GM12878 (cell line): Measurements from ENCODE around the gene RGS5. TPM values are rescaled to one million over a fixed set of nuclear protein-coding genes. Genes with fewer than 3 reads are reported as not detected.

Experiments used
- ATAC-seq: fragments of 200-7000 bp; cut with Tn5 transposase; 3 replicates; pipeline ENCODE4 v1.9.1; 2020; ENCODE audit warnings: mild to moderate bottlenecking, moderate library complexity
- BruUV-seq: library from RNA; stranded (reverse); fragments of 400-500 nt; replicated peaks from 2 replicates; lab custom pipeline; 2021; lab: Mats Ljungman, UMichigan
- CTCF ChIA-PET: fragments of 300-600 bp; sonication (Branson Sonifier 250); formaldehyde crosslinking; extraction: SDS; loops from one replicate; lab custom pipeline; 2021; ENCODE audit warnings: inconsistent platforms; lab: Yijun Ruan, JAX
- POLR2A ChIA-PET: fragments of 350-600 bp; formaldehyde crosslinking; extraction: SDS; loops from one replicate; lab custom pipeline; 2021; ENCODE audit warnings: inconsistent platforms; lab: Charles Lee
- RAD21 ChIA-PET: fragments of 300-600 bp; sonication (Branson Sonifier 250); formaldehyde crosslinking; loops from one replicate; lab custom pipeline; 2023; ENCODE audit warnings: antibody characterized with exemption; ENCODE audit not compliant: unreplicated experiment; lab: Charles Lee
- SMC1A ChIA-PET: fragments of 300-600 bp; sonication (Branson Sonifier 250); formaldehyde crosslinking; loops from one replicate; lab custom pipeline; 2023; ENCODE audit not compliant: unreplicated experiment, uncharacterized antibody; lab: Charles Lee
- DNase-seq: peaks from one replicate; pipeline ENCODE4 v3.0.0-alpha.2; 2011; ENCODE audit warnings: low read depth, low spot score
- FAIRE-seq: peaks from 3 replicates; lab custom pipeline; 2011; peaks lifted over from hg19 to GRCh38; lab: Jason Lieb, UNC
- H2AFZ ChIP-seq: 2 replicates; pipeline ENCODE4 v1.6.0; 2011; ENCODE audit warnings: low read depth, low read length, control low read depth; ENCODE audit not compliant: control insufficient read depth
- H3K27ac ChIP-seq: 2 replicates; pipeline ENCODE4 v1.5.1; 2011; ENCODE audit warnings: control low read depth; ENCODE audit not compliant: control insufficient read depth, insufficient read depth
- H3K27me3 ChIP-seq, 2 experiments: replicated peaks in 1 of 2; 2 replicates each; pipeline versions ENCODE4 v1.6.0 to v1.6.1; 2011; ENCODE audit warnings: low read length in 1 of 2; ENCODE audit not compliant: control insufficient read depth in 2 of 2, insufficient read depth in 2 of 2
- H3K36me3 ChIP-seq, 2 experiments: 2 replicates each; pipeline ENCODE4 v1.5.1; 2011; ENCODE audit warnings: low read length in 1 of 2; ENCODE audit not compliant: control insufficient read depth in 2 of 2, insufficient read depth in 2 of 2
- H3K4me1 ChIP-seq: 2 replicates; pipeline ENCODE4 v1.6.1; 2011; ENCODE audit warnings: mild to moderate bottlenecking, low read length, moderate library complexity, mixed read lengths; ENCODE audit not compliant: control insufficient read depth, insufficient read depth
- H3K4me2 ChIP-seq: 2 replicates; pipeline ENCODE4 v1.6.0; 2011; ENCODE audit warnings: control low read depth; ENCODE audit not compliant: control insufficient read depth, insufficient read depth
- H3K4me3 ChIP-seq: fragments of 200-600 bp; sonication (generic); 2 replicates; pipeline ENCODE4 v1.5.1; 2016
- H3K79me2 ChIP-seq: 2 replicates; pipeline ENCODE4 v1.6.0; 2011; ENCODE audit warnings: low read length; ENCODE audit not compliant: control insufficient read depth, insufficient read depth
- H3K9ac ChIP-seq: 2 replicates; pipeline ENCODE4 v1.8.0; 2011; ENCODE audit warnings: low read length, control low read depth, mixed read lengths; ENCODE audit not compliant: control insufficient read depth, insufficient read depth
- H3K9me3 ChIP-seq: replicated peaks from 3 replicates; pipeline ENCODE4 v1.5.1; 2011; ENCODE audit warnings: mild to moderate bottlenecking, low read length; ENCODE audit not compliant: control insufficient read depth, insufficient read depth
- H4K20me1 ChIP-seq: 2 replicates; pipeline ENCODE4 v1.6.0; 2011; ENCODE audit not compliant: control insufficient read depth, insufficient read depth
- ASH2L ChIP-seq: fragments of 300-600, 200-600 bp; sonication (generic); IDR thresholded peaks from 2 replicates; pipeline ENCODE4 v1.6.1; 2017; ENCODE audit warnings: low read depth, mild to moderate bottlenecking, borderline replicate concordance
- FOXM1 ChIP-seq: IDR thresholded peaks from 2 replicates; pipeline ENCODE4 v1.6.1; 2012; ENCODE audit warnings: low read depth, mild to moderate bottlenecking, inconsistent platforms, low read length, moderate library complexity
- HDAC2 ChIP-seq: fragments of 200-600 bp; sonication (generic); IDR thresholded peaks from 2 replicates; pipeline ENCODE4 v1.6.1; 2017
- IRF4 ChIP-seq: IDR thresholded peaks from 2 replicates; pipeline ENCODE4 v1.6.1; 2011; ENCODE audit warnings: low read depth, low read length
- NFYB ChIP-seq: IDR thresholded peaks from 2 replicates; pipeline ENCODE4 v1.6.1; 2011; ENCODE audit warnings: low read depth, mild to moderate bottlenecking, low read length, improper control_type of control experiment, moderate library complexity; ENCODE audit not compliant: insufficient read depth
- SUZ12 ChIP-seq: fragments of 200-600 bp; sonication (generic); IDR thresholded peaks from one replicate; pipeline ENCODE4 v1.6.1; 2018; ENCODE audit warnings: antibody characterized with exemption, mild to moderate bottlenecking; ENCODE audit not compliant: unreplicated experiment
- YBX1 ChIP-seq: fragments of 450-650 bp; IDR thresholded peaks from 2 replicates; pipeline ENCODE4 v1.6.1; 2016; ENCODE audit warnings: antibody characterized with exemption
- ZNF207 ChIP-seq: fragments of 450-650 bp; IDR thresholded peaks from 2 replicates; pipeline ENCODE4 v1.6.1; 2014; ENCODE audit warnings: antibody characterized with exemption, mild to moderate bottlenecking, borderline replicate concordance
- WGBS: methylation state at CpG from one replicate; pipeline ENCODE4 v1.1.6; 2016; ENCODE audit warnings: low lambda C conversion rate; ENCODE audit not compliant: insufficient replicate concordance, insufficient coverage; ENCODE audit errors: missing lambda C conversion rate; 5-methylcytosine and 5-hydroxymethylcytosine counted together
- in situ Hi-C: fragments of 300-500 bp; cut with MboI; formaldehyde crosslinking; loops from 9 replicates; pipeline ENCODE4 v1.14.3; 2018; ENCODE audit warnings: mixed read lengths
- intact Hi-C: fragments of 100-400 bp; cut with micrococcal nuclease; formaldehyde crosslinking; loops from one replicate; pipeline ENCODE4 v1.14.2; 2022; ENCODE audit not compliant: unreplicated experiment
- polyA plus RNA-seq, 11 experiments: library from polyadenylated mRNA; depleted of rRNA in 4 of 11; unstranded in 6 of 11; stranded (reverse) in 5 of 11; fragments of >200 nt; fragmentation: Nextera tagmentation in 4 of 11; fragmentation: Illumina TruSeq in 1 of 11; extraction: Ambion mirVana in 4 of 11; extraction: Trizol in 1 of 11; gene quantifications; 1 replicate in 1 of 11; 2 replicates in 10 of 11; pipeline versions ENCODE4 v1.2.1 to v1.2.3, GENCODE V29; 2011 to 2016; ENCODE audit warnings: inconsistent platforms in 2 of 11, missing spikeins in 2 of 11, low read depth in 1 of 11
- total RNA-seq, 4 experiments: library from RNA; depleted of rRNA in 3 of 4; stranded (reverse); fragments of >200 nt in 3 of 4; fragmentation: Illumina TruSeq in 1 of 4; extraction: Trizol in 1 of 4; gene quantifications; 2 replicates each; pipeline versions ENCODE4 v1.2.1 to v1.2.3, GENCODE V29; 2013 to 2021
- TF ChIP-seq, protein P1 (sequence below): fragments of 450-650 bp; IDR thresholded peaks from 2 replicates; pipeline ENCODE4 v1.6.1; 2018; ENCODE audit warnings: mild to moderate bottlenecking, low read depth, moderate library complexity; ENCODE audit not compliant: partially characterized antibody
- TF ChIP-seq, protein P2 (sequence below): fragments of 450-650 bp; IDR thresholded peaks from 2 replicates; pipeline ENCODE4 v1.6.1; 2017; ENCODE audit warnings: antibody characterized with exemption, mild to moderate bottlenecking, moderate library complexity

Gene RGS5
- total and polyA plus RNA-seq, 10 of the 15 experiments (the other 5 are each of a cell fraction or from before 2014, with no cell fraction given), result 0.63 to 7.4 (median 2.8) TPM

DNA sequence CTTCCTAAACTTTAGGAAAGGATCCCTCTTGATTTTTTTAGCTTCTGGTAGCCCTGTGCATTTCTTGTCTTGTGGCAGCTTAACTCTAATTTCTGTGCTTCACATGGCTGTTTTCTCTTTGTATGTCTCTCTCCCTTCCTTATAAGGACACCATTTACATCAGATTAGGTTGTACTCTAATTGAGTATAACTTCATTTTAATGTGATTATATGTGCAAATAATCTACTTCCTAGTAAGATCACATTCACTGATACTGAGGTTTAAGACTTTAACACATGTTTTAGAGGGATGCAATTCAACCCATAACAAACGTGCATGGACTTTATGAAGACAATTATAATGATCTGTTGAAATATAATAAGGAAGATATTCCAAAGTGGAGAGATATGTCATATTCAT, 86.8 kb downstream of the RGS5 start:
- 0% methylated on average over 1 of the region's 1 CpG for WGBS
- no peak for FAIRE-seq
- DNase-seq, result no peak
- Histone ChIP-seq H3K4me3 (no peak overlapping the region), H3K4me2 (no peak overlapping the region), H3K9ac (no peak overlapping the region), H3K79me2 (no peaks in the 10 kb centered on the region), H3K4me1 (no peaks in the 10 kb centered on the region), H3K36me3 (no peaks in the 10 kb centered on the region), H2AFZ (no peak overlapping the region), H3K27me3 (no peaks in the 10 kb centered on the region), H4K20me1 (no peaks in the 10 kb centered on the region), H3K9me3 (no peaks in the 10 kb centered on the region), H3K27ac (no peak overlapping the region)
- ChIA-PET POLR2A (no interaction called here), SMC1A (no interaction called here), CTCF (no interaction called here), RAD21 (no interaction called here)
- no peak for ATAC-seq
- in situ Hi-C loops, result no loop called here
- no TSS peak for BruUV-seq
- intact Hi-C loops, result no loop called here
- TF ChIP-seq IRF4 (no peak), NFYB (no peak), YBX1 (no peak), SUZ12 (no peak), ZNF207 (no peak), FOXM1 (no peak), HDAC2 (no peak), ASH2L (no peak)
- TF ChIP-seq, protein P1, sequence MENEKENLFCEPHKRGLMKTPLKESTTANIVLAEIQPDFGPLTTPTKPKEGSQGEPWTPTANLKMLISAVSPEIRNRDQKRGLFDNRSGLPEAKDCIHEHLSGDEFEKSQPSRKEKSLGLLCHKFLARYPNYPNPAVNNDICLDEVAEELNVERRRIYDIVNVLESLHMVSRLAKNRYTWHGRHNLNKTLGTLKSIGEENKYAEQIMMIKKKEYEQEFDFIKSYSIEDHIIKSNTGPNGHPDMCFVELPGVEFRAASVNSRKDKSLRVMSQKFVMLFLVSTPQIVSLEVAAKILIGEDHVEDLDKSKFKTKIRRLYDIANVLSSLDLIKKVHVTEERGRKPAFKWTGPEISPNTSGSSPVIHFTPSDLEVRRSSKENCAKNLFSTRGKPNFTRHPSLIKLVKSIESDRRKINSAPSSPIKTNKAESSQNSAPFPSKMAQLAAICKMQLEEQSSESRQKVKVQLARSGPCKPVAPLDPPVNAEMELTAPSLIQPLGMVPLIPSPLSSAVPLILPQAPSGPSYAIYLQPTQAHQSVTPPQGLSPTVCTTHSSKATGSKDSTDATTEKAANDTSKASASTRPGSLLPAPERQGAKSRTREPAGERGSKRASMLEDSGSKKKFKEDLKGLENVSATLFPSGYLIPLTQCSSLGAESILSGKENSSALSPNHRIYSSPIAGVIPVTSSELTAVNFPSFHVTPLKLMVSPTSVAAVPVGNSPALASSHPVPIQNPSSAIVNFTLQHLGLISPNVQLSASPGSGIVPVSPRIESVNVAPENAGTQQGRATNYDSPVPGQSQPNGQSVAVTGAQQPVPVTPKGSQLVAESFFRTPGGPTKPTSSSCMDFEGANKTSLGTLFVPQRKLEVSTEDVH, result no peak
- TF ChIP-seq, protein P2, sequence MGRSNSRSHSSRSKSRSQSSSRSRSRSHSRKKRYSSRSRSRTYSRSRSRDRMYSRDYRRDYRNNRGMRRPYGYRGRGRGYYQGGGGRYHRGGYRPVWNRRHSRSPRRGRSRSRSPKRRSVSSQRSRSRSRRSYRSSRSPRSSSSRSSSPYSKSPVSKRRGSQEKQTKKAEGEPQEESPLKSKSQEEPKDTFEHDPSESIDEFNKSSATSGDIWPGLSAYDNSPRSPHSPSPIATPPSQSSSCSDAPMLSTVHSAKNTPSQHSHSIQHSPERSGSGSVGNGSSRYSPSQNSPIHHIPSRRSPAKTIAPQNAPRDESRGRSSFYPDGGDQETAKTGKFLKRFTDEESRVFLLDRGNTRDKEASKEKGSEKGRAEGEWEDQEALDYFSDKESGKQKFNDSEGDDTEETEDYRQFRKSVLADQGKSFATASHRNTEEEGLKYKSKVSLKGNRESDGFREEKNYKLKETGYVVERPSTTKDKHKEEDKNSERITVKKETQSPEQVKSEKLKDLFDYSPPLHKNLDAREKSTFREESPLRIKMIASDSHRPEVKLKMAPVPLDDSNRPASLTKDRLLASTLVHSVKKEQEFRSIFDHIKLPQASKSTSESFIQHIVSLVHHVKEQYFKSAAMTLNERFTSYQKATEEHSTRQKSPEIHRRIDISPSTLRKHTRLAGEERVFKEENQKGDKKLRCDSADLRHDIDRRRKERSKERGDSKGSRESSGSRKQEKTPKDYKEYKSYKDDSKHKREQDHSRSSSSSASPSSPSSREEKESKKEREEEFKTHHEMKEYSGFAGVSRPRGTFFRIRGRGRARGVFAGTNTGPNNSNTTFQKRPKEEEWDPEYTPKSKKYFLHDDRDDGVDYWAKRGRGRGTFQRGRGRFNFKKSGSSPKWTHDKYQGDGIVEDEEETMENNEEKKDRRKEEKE, result no peak
